SHP77 treated with DMSO at 0.1 percent for 48 hours (cell line): ENCODE results near the gene TRNAU1AP.
"Not testable (repeated sequence)": the region's sequence is repeated elsewhere in the genome, so short reads cannot be mapped to it uniquely, and the experiment has no call there.

Experiments
- DNase-seq: peaks from one replicate; lab custom pipeline; 2025; lab: John Stamatoyannopoulos, UW

The TRNAU1AP gene

DNA sequence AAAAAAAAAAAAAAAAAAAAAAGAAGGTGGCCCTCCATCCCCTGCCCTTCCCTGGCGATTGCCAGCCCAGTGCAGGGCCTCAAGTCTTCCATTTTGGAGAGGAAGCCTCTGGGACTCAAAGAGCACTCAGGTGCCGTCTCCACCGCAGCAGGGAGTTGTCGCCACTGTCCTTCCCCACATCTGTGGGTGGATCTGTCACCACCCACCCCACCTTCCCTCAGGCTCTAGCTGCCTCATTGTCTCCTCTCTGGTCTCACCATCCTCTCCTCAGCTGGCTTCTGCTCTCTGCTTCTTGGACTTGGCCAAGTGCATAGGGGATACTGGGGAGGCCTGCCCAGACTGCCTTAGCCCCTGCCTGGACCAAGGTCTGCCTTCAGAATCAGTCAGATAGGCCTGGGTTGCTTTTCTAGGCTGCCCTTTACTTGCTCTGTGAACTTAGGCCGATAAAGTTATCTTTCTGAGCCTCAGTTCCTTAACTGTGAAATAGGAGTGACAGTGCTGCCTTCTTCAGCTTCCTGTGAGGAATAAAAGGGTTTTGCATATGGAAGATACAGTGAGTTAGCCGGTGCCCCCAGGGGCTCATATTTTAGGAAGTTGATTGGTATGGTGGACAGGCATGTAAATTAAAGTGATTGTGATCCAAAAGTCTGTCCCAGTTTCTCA lies 31.3 kb upstream of the TRNAU1AP start:
- DNase-seq, result no peak

DNA sequence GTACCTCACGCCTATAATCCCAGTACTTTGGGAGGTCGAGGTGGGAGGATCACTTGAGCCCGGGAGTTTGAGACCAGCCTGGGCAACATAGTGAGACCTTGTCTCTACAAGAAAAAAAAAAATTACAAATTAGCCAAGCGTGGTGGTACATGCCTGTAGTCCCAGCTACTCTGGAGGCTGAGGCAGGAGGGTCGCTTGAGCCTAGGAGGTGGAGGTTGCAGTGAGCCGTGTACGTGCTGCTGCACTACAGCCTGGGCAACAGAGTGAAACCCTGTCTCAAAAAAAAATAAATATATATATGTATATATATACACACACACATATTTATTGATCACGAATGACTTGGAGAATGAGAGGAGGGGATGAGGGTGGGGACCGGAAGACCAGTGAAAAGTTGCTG lies 30.3 kb upstream of the TRNAU1AP start:
- DNase-seq, result not testable (repeated sequence)

DNA sequence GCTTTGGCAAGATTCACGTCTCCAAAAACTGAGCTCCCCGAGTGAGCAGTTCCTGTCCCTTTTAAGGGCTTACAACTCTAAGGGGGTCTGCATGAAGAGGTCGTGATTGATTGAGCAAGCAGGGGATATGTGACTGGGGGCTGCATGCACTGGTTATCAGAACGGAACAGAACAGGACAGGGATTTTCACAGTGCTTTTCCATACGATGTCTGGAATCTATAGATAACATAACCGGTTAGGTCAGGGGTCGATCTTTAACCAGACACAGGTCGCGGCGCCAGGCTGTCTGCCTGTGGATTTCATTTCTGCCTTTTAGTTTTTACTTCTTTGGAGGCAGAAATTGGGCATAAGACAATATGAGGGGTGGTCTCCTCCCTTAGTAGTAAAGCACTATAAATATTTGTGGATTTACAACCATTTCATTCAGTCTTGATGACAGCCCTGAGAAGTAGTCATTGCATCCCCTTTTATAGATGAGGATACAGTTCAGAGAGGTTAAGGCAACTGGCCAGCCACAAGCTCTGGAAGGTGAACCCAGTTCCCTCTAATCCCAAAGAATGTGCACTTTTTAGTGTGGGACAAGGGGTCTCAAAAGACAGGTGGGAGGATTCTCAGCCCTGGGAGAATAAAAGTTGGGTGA lies 27.8 kb upstream of the TRNAU1AP start:
- not testable (repeated sequence) for DNase-seq

GRCh38 chr1:28526886-28527285 lies 26.0 kb upstream of the TRNAU1AP start:
- no peak for DNase-seq

- no peak for DNase-seq
Measured at GRCh38 chr1:28530456-28530855, 22.4 kb upstream of the TRNAU1AP start.

DNA sequence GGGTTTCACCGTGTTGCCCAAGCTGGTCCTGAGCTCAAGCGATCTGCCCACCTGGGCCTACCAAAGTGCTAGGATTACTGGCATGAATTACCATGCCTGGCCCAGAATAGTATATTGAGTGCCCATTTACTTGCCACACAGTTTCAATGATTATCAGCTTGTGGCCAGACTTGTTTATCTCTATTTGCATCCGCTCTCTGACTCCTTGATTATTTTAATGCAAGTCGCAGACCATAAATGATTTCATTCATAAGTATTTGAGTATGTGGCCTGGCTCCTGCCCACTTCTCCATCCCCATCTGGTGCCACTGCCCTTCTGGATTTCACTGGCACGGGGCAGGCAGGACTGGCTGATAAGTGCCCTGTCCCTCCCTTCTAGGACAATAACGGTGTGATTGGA lies 18.2 kb upstream of the TRNAU1AP start:
- DNase-seq, result no peak

GRCh38 chr1:28535180-28535579 lies 17.7 kb upstream of the TRNAU1AP start:
- no peak for DNase-seq

DNA sequence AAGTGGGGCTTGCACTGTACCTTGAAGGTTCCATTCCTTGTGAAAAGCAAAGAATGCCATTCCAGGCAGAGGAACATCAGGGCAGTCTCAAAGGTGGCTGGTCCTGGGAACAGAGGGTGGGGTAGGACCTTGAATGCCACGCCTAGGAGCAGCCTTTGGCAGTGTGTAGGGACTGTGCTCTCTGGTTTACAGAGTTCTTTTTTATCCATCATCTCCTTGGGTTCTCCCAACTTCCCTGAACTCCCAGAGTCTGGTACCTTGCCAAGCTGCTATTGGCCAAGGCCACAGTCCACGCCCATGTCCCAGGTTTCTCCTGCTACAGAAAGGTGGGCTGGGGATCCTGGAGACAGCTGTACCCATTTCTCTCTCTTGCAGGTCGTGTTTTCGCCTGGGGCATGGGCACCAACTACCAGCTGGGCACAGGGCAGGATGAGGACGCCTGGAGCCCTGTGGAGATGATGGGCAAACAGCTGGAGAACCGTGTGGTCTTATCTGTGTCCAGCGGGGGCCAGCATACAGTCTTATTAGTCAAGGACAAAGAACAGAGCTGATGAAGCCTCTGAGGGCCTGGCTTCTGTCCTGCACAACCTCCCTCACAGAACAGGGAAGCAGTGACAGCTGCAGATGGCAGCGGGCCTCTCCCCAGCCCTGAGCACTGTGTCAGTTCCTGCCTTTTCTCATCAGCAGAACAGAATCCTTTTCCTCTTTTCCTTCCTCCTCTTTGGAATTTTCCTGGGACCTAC lies 15.3 kb upstream of the TRNAU1AP start:
- DNase-seq, result no peak

GRCh38 chr1:28538286-28538685 lies 14.6 kb upstream of the TRNAU1AP start:
- no peak for DNase-seq

GRCh38 chr1:28540651-28541050 lies 12.2 kb upstream of the TRNAU1AP start:
- no peak for DNase-seq

- DNase-seq, result not testable (repeated sequence)
Measured at GRCh38 chr1:28541414-28542015, 11.4 kb upstream of the TRNAU1AP start.

DNA sequence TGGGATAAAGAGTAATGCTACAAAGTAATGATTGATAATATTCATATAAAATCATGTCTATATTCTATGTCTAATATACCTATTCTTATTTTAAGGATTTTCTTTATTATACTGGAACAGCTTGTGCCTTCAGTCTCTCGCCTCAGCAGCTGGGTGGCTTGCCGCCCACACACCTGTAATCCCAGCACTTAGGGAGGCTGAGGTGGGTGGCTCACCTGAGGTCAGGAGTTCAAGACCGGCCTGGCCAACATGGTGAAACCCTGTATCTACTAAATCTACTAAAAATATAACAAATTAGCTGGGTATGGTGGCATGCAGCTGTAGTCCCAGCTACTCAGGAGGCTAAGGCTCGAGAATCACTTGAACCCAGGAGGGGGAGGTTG lies 7.6 kb upstream of the TRNAU1AP start:
- no peak for DNase-seq

- no peak for DNase-seq
Measured at GRCh38 chr1:28548318-28548717, 4.6 kb upstream of the TRNAU1AP start.

DNA sequence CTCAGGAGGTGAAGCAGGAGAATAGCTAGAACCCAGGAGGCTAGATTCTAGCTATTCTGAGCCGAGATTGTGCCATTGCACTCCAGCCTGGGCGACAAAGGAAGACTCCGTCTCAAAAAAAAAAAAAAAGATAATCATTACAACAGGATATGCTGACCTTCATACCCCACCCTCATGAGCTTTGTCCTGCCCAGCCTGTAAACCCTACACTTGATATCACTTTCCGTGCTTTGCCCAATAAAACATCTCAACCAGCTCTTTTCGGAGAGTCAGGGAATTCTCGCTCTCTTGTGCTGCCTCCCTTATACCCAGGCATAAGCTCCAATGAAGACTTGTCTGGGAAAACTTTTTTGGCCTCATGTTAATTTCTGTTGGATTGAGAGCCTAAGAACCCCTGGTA lies 1.5 kb upstream of the TRNAU1AP start:
- DNase-seq, result no peak

DNA sequence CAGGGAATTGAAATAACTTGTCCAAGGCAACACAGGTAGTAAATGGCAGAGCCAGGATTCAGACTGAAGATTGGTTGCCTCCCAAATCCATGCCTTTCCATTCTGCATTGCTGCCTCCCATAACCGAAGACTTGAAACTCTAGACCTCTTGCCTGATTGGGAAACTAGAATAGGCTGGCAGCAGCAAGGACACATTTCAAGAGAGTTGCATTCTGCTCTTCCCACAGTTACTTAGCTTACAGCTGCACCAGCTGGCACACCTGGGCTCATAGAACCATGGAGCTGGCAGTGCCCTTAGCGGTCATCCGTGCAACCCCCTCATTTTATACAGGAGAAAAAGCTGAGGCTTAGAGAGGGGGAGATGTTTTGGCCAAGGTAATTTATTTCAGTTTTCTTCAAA lies 8.0 kb downstream of the TRNAU1AP start:
- DNase-seq, result no peak

DNA sequence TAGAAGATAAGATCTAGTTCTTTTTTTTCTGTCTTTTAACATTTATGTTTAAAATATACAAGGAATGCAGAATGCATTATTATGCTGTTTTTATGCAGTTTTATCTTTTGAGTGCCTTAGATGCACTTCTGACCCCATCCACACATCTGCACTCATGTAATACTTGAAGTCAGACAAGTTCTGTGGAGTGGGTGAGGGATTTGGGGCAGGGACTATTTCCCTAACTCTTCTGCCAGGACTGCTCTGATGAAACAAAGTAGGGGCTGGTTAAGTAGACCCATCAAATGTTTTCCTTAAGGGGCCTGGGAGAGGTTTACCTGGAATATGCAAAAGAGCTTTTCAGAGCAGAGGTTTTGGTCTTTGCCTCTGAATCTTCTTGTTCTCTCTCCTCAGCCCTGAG lies 11.4 kb downstream of the TRNAU1AP start:
- DNase-seq, result no peak

GRCh38 chr1:28565040-28565439 lies 12.2 kb downstream of the TRNAU1AP start:
- DNase-seq, result no peak

DNA sequence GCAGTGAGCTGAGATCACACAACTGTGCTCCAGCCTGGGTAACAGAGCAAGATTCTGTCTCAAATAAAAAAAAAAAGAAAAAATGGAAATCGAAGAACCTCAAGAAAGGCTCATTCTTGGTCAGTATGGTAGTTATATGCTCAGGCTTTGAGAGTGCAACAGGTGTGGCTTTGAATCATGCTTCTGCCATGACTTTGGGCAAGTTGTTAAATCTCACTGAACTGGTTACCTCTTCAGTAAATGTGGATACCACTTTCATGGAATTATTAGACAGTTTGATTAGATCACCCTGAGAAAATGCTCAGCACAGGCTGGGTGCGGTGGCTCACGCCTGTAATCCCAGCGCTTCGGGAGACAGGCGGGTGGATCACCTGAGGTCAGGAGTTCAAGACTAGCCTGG lies 12.8 kb downstream of the TRNAU1AP start:
- no peak for DNase-seq

GRCh38 chr1:28566931-28567330 lies 14.0 kb downstream of the TRNAU1AP start:
- no peak for DNase-seq

- DNase-seq, result no peak
Measured at GRCh38 chr1:28571911-28572310, 19.0 kb downstream of the TRNAU1AP start.

DNA sequence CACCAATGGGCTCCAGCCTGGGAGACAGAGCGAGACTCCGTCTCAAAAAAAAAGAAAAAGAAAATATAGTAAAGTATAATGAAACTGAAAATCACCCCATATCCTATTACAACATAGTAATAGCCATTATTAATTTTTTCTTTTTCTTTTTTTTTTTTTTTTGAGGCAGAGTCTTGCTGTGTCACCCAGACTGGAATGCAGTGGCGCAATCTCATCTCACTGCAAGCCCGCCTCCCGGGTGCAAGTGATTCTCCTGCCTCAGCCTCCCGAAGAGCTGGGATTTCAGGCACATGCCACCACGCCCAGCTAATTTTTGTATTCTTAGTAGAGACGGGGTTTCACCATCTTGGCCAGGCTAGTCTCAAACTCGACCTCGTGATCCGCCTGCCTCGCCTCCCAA lies 20.0 kb downstream of the TRNAU1AP start:
- not testable (repeated sequence) for DNase-seq

DNA sequence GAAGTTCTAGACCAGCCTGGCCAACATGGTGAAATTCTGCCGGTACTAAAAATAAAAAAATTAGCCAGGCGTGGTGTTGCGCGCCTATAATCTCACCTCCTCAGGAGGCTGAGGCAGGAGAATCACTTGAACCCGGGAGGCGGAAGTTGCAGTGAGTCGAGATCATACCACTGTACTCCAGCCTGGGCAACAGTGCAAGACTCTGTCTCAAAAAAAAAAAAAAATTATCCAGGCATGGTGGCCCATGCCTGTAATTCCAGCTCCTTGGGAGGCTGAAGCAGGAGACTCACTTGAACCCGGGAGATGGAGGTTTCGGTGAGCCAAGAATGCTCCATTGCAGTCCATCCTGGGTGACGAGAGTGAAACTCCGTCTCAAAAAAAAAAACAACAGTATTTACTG lies 20.7 kb downstream of the TRNAU1AP start:
- no peak for DNase-seq
